OCI-LY7 (cell line): Measurements from ENCODE around the gene HRH2. TPM values are rescaled to one million over a fixed set of nuclear protein-coding genes. Genes with fewer than 3 reads are reported as not detected.

Experiments
- BruUV-seq: library from RNA; stranded (reverse); fragments of 400-500 nt; replicated peaks from 2 replicates; lab custom pipeline; 2021; lab: Mats Ljungman, UMichigan
- CTCF ChIA-PET: fragments of 300-600 bp; sonication (Branson Sonifier 250); formaldehyde crosslinking; loops from one replicate; lab custom pipeline; 2022; ENCODE audit warnings: antibody characterized with exemption; ENCODE audit not compliant: unreplicated experiment; lab: Charles Lee
- POLR2A ChIA-PET: fragments of 300-600 bp; sonication (Branson Sonifier 250); formaldehyde crosslinking; loops from one replicate; lab custom pipeline; 2022; ENCODE audit warnings: antibody characterized with exemption; lab: Charles Lee
- DNase-seq: peaks from one replicate; pipeline ENCODE4 v3.0.0-alpha.2; 2015; ENCODE audit warnings: low spot score
- H2AFZ ChIP-seq: fragments of 200-600 bp; sonication (generic), shearing (Covaris generic); 2 replicates; pipeline ENCODE4 v1.6.1; 2014; ENCODE audit warnings: mild to moderate bottlenecking, antibody characterized with exemption, low read length, moderate library complexity
- H3K27ac ChIP-seq: fragments of 200-600 bp; sonication (generic); 2 replicates; pipeline ENCODE4 v1.5.1; 2014; ENCODE audit warnings: mixed run types, low read depth, mild to moderate bottlenecking, moderate library complexity, low read length, inconsistent platforms; ENCODE audit not compliant: poor library complexity, severe bottlenecking
- H3K36me3 ChIP-seq: fragments of 200-600 bp; sonication (generic); 2 replicates; pipeline ENCODE4 v1.6.1; 2014; ENCODE audit warnings: mild to moderate bottlenecking, antibody characterized with exemption, low read length, moderate library complexity, mixed read lengths; ENCODE audit not compliant: insufficient read depth
- H3K4me1 ChIP-seq: fragments of 200-600 bp; sonication (generic); 2 replicates; pipeline ENCODE4 v1.5.1; 2014; ENCODE audit warnings: mild to moderate bottlenecking, low read length; ENCODE audit not compliant: insufficient read depth, poor library complexity, severe bottlenecking
- H3K4me2 ChIP-seq: fragments of 200-600 bp; sonication (generic); 2 replicates; pipeline ENCODE4 v1.6.1; 2014; ENCODE audit warnings: mild to moderate bottlenecking, low read length
- H3K4me3 ChIP-seq: fragments of 200-600 bp; sonication (generic); 2 replicates; pipeline ENCODE4 v1.5.1; 2014; ENCODE audit warnings: mild to moderate bottlenecking, low read depth, low read length; ENCODE audit not compliant: poor library complexity, severe bottlenecking
- H3K79me2 ChIP-seq: fragments of 200-600 bp; sonication (generic); 2 replicates; pipeline ENCODE4 v1.6.1; 2016; ENCODE audit warnings: low read depth, mild to moderate bottlenecking, low read length, moderate library complexity, mixed read lengths; ENCODE audit not compliant: insufficient read depth
- H3K9me2 ChIP-seq: fragments of 200-600 bp; sonication (generic); 2 replicates; pipeline ENCODE4 v1.6.1; 2016; ENCODE audit warnings: mild to moderate bottlenecking, low read length, mixed read lengths; ENCODE audit not compliant: insufficient read depth
- H3K9me3 ChIP-seq: fragments of 200-600 bp; sonication (generic); 2 replicates; pipeline ENCODE4 v1.6.1; 2014; ENCODE audit warnings: mild to moderate bottlenecking, mixed run types, low read length, mixed read lengths
- H4K20me1 ChIP-seq: fragments of 200-600 bp; sonication (generic); 2 replicates; pipeline ENCODE4 v1.6.1; 2014; ENCODE audit warnings: mild to moderate bottlenecking, antibody characterized with exemption, low read length, moderate library complexity, mixed read lengths; ENCODE audit not compliant: insufficient read depth
- EZH2phosphoT487 ChIP-seq: fragments of 200-600 bp; sonication (generic); IDR thresholded peaks from 2 replicates; pipeline ENCODE4 v1.6.1; 2018; ENCODE audit warnings: low read depth, borderline replicate concordance, mild to moderate bottlenecking, mixed run types, antibody characterized with exemption, low read length, moderate library complexity, mixed read lengths
- intact Hi-C: fragments of 100-400 bp; cut with micrococcal nuclease; formaldehyde crosslinking; loops from one replicate; pipeline ENCODE4 v1.10.0; 2022; ENCODE audit not compliant: unreplicated experiment
- total RNA-seq, 2 experiments: library from RNA; depleted of rRNA in 1 of 2; stranded (reverse); fragments of >200 nt in 1 of 2; shearing (Covaris generic) in 1 of 2; gene quantifications; 2 replicates each; pipeline ENCODE4 v1.2.3, GENCODE V29; 2014 to 2022
- TF ChIP-seq, protein P1 (sequence below): fragments of 200-600 bp; sonication (generic); conservative IDR thresholded peaks from 2 replicates; pipeline ENCODE4 v1.5.1; 2014; ENCODE audit warnings: mild to moderate bottlenecking, antibody characterized with exemption, low read length, moderate library complexity, mixed read lengths

Gene HRH2
- total RNA-seq, 2 experiments from 2014 or later: not detected

GRCh38 chr5:175741556-175741955, 83.7 kb downstream of the HRH2 start:
- Histone ChIP-seq H3K9me2 (no peaks in the 10 kb centered on the region), H3K27ac (no peak overlapping the region), H2AFZ (no peak overlapping the region), H3K4me2 (no peak overlapping the region), H3K36me3 (no peaks in the 10 kb centered on the region), H4K20me1 (no peaks in the 10 kb centered on the region), H3K4me1 (no peaks in the 10 kb centered on the region), H3K4me3 (no peak overlapping the region), H3K79me2 (no peaks in the 10 kb centered on the region), H3K9me3 (no peaks in the 10 kb centered on the region)
- CTCF ChIA-PET: no interaction called here
- BruUV-seq: no TSS peak
- TF ChIP-seq, protein P1, sequence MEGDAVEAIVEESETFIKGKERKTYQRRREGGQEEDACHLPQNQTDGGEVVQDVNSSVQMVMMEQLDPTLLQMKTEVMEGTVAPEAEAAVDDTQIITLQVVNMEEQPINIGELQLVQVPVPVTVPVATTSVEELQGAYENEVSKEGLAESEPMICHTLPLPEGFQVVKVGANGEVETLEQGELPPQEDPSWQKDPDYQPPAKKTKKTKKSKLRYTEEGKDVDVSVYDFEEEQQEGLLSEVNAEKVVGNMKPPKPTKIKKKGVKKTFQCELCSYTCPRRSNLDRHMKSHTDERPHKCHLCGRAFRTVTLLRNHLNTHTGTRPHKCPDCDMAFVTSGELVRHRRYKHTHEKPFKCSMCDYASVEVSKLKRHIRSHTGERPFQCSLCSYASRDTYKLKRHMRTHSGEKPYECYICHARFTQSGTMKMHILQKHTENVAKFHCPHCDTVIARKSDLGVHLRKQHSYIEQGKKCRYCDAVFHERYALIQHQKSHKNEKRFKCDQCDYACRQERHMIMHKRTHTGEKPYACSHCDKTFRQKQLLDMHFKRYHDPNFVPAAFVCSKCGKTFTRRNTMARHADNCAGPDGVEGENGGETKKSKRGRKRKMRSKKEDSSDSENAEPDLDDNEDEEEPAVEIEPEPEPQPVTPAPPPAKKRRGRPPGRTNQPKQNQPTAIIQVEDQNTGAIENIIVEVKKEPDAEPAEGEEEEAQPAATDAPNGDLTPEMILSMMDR: no peak
- TF ChIP-seq EZH2phosphoT487: no peak
- intact Hi-C loops: no loop called here
- POLR2A ChIA-PET: no interaction called here
- no peak for DNase-seq

DNA sequence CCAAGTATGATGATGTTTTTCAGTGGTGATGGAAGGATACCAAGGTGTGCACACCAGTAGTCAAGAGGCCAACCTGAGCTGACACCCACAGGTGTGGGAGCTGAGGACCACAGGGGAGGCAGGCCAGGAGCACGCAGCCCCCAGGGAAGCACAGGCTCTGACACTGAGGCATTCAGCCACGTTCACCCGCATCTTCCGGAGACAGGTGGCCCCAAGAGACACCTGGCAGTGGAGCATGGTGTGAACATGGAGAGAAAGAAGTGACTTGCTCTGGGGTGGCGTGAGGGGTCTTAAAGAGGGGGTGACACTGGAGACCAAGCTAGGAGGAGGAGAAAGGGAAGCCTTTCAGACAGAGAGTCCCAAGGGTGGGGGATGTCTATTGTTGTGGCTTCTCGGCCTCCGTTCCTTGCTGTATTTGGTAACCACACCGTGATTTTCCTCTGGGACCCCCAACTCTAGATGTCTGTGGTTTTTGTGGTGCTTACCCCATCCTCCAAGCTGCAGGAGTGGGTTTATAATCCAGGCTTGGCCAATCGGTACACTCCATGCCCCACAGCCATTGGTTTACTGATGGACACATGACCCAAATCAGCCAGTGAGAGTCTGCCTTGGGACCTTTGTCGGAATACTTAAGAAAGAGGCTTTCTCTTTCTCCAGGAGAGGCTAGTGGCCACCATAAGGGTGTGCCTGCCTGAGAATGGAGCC, 84.6 kb downstream of the HRH2 start:
- TF ChIP-seq, protein P1: no peak
- TF ChIP-seq EZH2phosphoT487: no peak
- intact Hi-C loops: no loop called here
- Histone ChIP-seq H3K4me1 (no peaks in the 10 kb centered on the region), H3K4me3 (no peak overlapping the region), H3K9me2 (no peaks in the 10 kb centered on the region), H3K79me2 (no peaks in the 10 kb centered on the region), H3K4me2 (no peak overlapping the region), H3K36me3 (no peaks in the 10 kb centered on the region), H3K9me3 (no peaks in the 10 kb centered on the region), H2AFZ (no peak overlapping the region), H3K27ac (no peak overlapping the region), H4K20me1 (no peaks in the 10 kb centered on the region)
- DNase-seq: no peak
- BruUV-seq: no TSS peak
- POLR2A ChIA-PET: interaction anchor here (0.6 kb wide), 1 partner anchor 64 kb away, joined by 3 read pairs; no protein-coding TSS in a partner anchor
- CTCF ChIA-PET: no interaction called here

GRCh38 chr5:175743676-175744210, 85.9 kb downstream of the HRH2 start:
- Histone ChIP-seq H3K27ac (no peak overlapping the region), H2AFZ (no peak overlapping the region), H3K9me3 (no peaks in the 10 kb centered on the region), H3K36me3 (no peaks in the 10 kb centered on the region), H3K4me1 (no peaks in the 10 kb centered on the region), H3K4me3 (no peak overlapping the region), H3K79me2 (no peaks in the 10 kb centered on the region), H4K20me1 (no peaks in the 10 kb centered on the region), H3K4me2 (no peak overlapping the region), H3K9me2 (no peaks in the 10 kb centered on the region)
- ChIA-PET CTCF (no interaction called here), POLR2A (no interaction called here)
- TF ChIP-seq, protein P1: no peak
- TF ChIP-seq EZH2phosphoT487: no peak
- intact Hi-C loops: no loop called here
- no TSS peak for BruUV-seq
- no peak for DNase-seq
